Upper lobe of left lung (tissue), 6 donors: ENCODE data around the gene PDE9A. TPM values are rescaled to one million over a fixed set of nuclear protein-coding genes. Genes with fewer than 3 reads are reported as not detected.

Source experiments
- ATAC-seq, 2 donors: fragments of 200-7000 bp; cut with Tn5 transposase; one replicate each; pipeline ENCODE4 v1.9.1; 2022; ENCODE audit warnings: mild to moderate bottlenecking in 2 of 2, moderate library complexity in 2 of 2; ENCODE audit not compliant: low FRiP score in 2 of 2
- DNase-seq, 2 donors: peaks; one replicate each; pipeline ENCODE4 v3.0.0-alpha.2; 2019 to 2020
- H3K27ac ChIP-seq, 4 donors: fragments of 200-600 bp; sonication (generic); one replicate each; pipeline ENCODE4 v1.5.1; 2016 to 2019
- H3K27me3 ChIP-seq, 4 donors: fragments of 200-600 bp; sonication (generic); one replicate each; pipeline ENCODE4 v1.5.1; 2017 to 2019
- H3K36me3 ChIP-seq, 4 donors: fragments of 200-600 bp; sonication (generic); one replicate each; pipeline ENCODE4 v1.5.1; 2016 to 2019
- H3K4me1 ChIP-seq, 4 donors: fragments of 200-600 bp; sonication (generic); one replicate each; pipeline ENCODE4 v1.5.1; 2018 to 2019
- H3K4me3 ChIP-seq, 4 donors: fragments of 200-600 bp; sonication (generic); one replicate each; pipeline ENCODE4 v1.5.1; 2017 to 2019; ENCODE audit warnings: mild to moderate bottlenecking in 2 of 4, moderate library complexity in 1 of 4
- H3K9me3 ChIP-seq, 4 donors: fragments of 200-600 bp; sonication (generic); one replicate each; pipeline ENCODE4 v1.5.1; 2018 to 2019
- EP300 ChIP-seq, 4 donors: sonication (generic); formaldehyde crosslinking; IDR thresholded peaks; one replicate each; pipeline ENCODE4 v1.5.1; 2017; ENCODE audit warnings: antibody characterized with exemption in 4 of 4, control low read depth in 2 of 4
- POLR2A ChIP-seq, 4 donors: fragments of 450-650 bp; IDR thresholded peaks; one replicate each; pipeline ENCODE4 v1.5.1; 2016 to 2017; ENCODE audit warnings: antibody characterized with exemption in 4 of 4, mild to moderate bottlenecking in 2 of 4
- POLR2AphosphoS5 ChIP-seq, 2 donors: sonication (generic); formaldehyde crosslinking; IDR thresholded peaks; one replicate each; pipeline ENCODE4 v1.5.1; 2017; ENCODE audit warnings: antibody characterized with exemption in 2 of 2
- WGBS, 2 donors: methylation state at CpG; one replicate each; pipeline ENCODE4 v1.1.5; 2017 to 2018; 5-methylcytosine and 5-hydroxymethylcytosine counted together
- total RNA-seq, 6 donors: library from RNA; depleted of rRNA in 4 of 6; stranded (reverse); fragments of >200 nt in 4 of 6; gene quantifications; one replicate each; pipeline versions ENCODE4 v1.1.0 to v1.2.1, GENCODE V29; 2016 to 2021
- TF ChIP-seq, protein P1 (sequence below), 6 experiments: fragments of 450-650 bp in 4 of 6; fragments of 200-600 bp in 2 of 6; sonication (generic) in 2 of 6; IDR thresholded peaks; one replicate each; pipeline ENCODE4 v1.5.1; 2016 to 2019; ENCODE audit warnings: antibody characterized with exemption in 6 of 6
- donor health status: DM: no; HTN: no; CAD: no; lungs with moderate emphysema.
- donor health status: DM: no; HTN: yes; CAD: no; lungs with severe emphysema.

PDE9A gene
- total RNA-seq, 6 donors from 2014 or later, result 4.0 to 12.4 (median 6.6) TPM

DNA sequence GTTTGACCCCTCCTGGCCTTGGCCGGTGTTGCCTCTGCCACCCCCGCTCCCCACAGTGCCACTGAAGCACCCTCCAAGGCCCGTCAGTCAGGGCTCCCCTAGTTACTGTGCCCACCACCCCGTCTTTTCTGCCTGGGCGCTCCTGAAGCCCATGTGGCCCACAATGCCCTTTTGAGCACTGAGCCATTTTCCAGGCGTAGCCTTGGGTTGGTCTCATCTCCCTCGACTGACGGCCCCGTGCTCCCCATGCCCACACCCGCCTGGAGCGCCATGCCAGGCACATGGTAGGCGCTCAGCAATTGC is 118.0 kb downstream of the PDE9A start:
- Histone ChIP-seq H3K9me3 (no peaks in the 10 kb centered on the region), H3K27me3 (no peaks in the 10 kb centered on the region), H3K36me3 (peaks cover 0 to 25% (median 12%) of the 10 kb centered on the region in 4 donors), H3K27ac (no peak overlapping the region), H3K4me1 (no peaks in the 10 kb centered on the region), H3K4me3 (no peak overlapping the region)
- ATAC-seq (peak in 1 of 2 donors; percentile 12), DNase-seq (no peak)
- TF ChIP-seq POLR2AphosphoS5 (IDR thresholded peaks at IDR 0.05) (no peak), POLR2A (IDR thresholded peaks at IDR 0.05) (no peak), EP300 (IDR thresholded peaks at IDR 0.05) (no peak)
- TF ChIP-seq, protein P1, sequence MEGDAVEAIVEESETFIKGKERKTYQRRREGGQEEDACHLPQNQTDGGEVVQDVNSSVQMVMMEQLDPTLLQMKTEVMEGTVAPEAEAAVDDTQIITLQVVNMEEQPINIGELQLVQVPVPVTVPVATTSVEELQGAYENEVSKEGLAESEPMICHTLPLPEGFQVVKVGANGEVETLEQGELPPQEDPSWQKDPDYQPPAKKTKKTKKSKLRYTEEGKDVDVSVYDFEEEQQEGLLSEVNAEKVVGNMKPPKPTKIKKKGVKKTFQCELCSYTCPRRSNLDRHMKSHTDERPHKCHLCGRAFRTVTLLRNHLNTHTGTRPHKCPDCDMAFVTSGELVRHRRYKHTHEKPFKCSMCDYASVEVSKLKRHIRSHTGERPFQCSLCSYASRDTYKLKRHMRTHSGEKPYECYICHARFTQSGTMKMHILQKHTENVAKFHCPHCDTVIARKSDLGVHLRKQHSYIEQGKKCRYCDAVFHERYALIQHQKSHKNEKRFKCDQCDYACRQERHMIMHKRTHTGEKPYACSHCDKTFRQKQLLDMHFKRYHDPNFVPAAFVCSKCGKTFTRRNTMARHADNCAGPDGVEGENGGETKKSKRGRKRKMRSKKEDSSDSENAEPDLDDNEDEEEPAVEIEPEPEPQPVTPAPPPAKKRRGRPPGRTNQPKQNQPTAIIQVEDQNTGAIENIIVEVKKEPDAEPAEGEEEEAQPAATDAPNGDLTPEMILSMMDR (IDR thresholded peaks at IDR 0.05), result no peak
- 96 to 97% methylated on average over 11 to 12 of the region's 12 CpGs for WGBS, 2 donors

DNA sequence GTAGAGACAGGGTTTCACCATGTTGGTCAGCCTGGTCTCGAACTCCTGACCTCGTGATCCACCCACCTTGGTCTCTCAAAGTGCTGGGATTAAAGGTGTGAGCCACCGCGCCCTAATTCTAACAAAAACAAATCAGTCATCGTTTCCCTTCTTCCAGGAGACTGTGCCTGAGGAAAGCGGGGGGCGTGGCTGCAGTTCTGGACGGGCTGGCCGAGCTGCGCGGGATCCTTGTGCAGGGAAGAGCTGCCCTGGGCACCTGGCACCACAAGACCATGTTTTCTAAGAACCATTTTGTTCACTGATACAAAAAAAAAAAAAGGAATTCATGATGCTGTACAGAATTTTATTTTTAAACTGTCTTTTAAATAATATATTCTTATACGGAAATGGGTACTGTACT is 121.7 kb downstream of the PDE9A start:
- H3K27ac ChIP-seq, result no peak overlapping the region
- WGBS, 2 donors, result 92% methylated on average over 12 of the region's 12 CpGs
- no peaks in the 10 kb centered on the region for H3K9me3 ChIP-seq
- H3K4me1 ChIP-seq, result no peaks in the 10 kb centered on the region
- H3K27me3 ChIP-seq, result no peaks in the 10 kb centered on the region
- TF ChIP-seq POLR2AphosphoS5 (IDR thresholded peaks at IDR 0.05) (no peak), POLR2A (IDR thresholded peaks at IDR 0.05) (no peak), EP300 (IDR thresholded peaks at IDR 0.05) (no peak)
- TF ChIP-seq, protein P1 (IDR thresholded peaks at IDR 0.05), result no peak
- peaks cover 0 to 10% (median 4%) of the 10 kb centered on the region in 4 donors for H3K36me3 ChIP-seq
- ATAC-seq (no peak), DNase-seq (no peak)
- no peak overlapping the region for H3K4me3 ChIP-seq

DNA sequence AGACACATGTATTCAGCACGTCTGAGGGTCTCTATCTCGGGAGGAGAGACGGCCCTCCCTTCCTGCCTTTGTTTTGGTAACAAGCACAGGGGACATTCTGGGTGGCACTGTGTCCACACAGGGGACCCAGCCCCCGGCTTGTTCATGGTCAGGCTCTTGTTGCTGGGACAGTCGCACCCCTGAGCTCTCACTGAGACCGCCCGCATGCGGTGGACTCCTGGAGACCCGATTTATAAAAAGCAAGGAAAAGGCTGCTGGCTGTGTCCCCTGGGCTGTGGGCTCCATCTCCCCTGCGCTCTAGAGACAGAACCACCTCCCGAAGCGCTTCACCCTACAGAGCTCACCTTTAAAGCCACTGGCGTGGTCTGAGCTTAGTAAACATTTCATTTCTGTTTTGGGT is 122.5 kb downstream of the PDE9A start:
- 79 to 91% methylated on average over 8 to 13 of the region's 13 CpGs for WGBS, 2 donors
- ATAC-seq, result no peak

DNA sequence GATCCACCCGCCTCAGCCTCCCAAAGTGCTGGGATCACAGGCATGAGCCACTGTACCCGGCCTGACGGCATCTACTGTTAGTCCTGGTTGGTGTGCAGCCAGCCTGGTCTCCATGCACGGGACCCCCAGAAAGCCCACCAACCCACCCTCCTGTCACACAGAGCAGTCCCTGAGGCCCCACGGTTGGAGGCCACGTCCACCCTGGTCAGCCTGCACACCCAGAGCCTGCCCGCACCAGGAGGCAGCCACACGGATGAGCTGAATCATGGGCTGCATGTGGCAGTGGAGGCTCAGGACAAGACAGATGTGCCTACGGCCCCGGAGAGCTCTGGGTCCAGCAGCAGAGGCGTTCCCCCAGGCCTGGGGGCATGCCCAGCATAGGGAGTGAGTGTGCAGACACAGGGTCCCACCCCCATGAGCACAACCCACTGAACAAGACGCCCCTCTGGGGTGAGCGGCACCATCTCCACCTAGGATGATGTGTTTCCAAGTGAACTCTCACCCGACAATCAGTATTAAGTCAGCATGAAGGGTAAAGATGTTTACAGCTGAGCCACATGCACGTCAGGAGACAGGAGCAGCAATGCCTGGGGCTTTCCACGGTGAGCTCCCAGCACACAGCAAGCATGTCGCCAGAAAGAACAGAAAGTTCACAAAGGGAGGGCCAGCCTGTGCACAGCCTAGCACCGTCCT is 123.8 kb downstream of the PDE9A start:
- DNase-seq (no peak), ATAC-seq (peak in 1 of 2 donors; percentile 25)
- H3K4me3 ChIP-seq, result no peak overlapping the region
- H3K9me3 ChIP-seq, result no peaks in the 10 kb centered on the region
- 88 to 92% methylated on average over 10 to 18 of the region's 18 CpGs for WGBS, 2 donors
- H3K27me3 ChIP-seq, result no peaks in the 10 kb centered on the region
- H3K36me3 ChIP-seq, result no peaks in the 10 kb centered on the region
- TF ChIP-seq POLR2A (IDR thresholded peaks at IDR 0.05) (no peak), POLR2AphosphoS5 (IDR thresholded peaks at IDR 0.05) (no peak), EP300 (IDR thresholded peaks at IDR 0.05) (no peak)
- TF ChIP-seq, protein P1 (IDR thresholded peaks at IDR 0.05), result no peak
- peaks cover 7 to 17% (median 10%) of the 10 kb centered on the region in 4 donors for H3K4me1 ChIP-seq
- H3K27ac ChIP-seq, result no peak overlapping the region

More for the DNA sequence above, 122.5 kb downstream of the PDE9A start:
- DNase-seq, result no peak
- Histone ChIP-seq H3K9me3 (no peaks in the 10 kb centered on the region), H3K36me3 (peaks cover 0 to 2% (median under 1%) of the 10 kb centered on the region in 4 donors), H3K4me3 (no peak overlapping the region), H3K27me3 (no peaks in the 10 kb centered on the region), H3K27ac (no peak overlapping the region), H3K4me1 (peaks cover 2 to 4% (median 2%) of the 10 kb centered on the region in 4 donors)
- TF ChIP-seq EP300 (IDR thresholded peaks at IDR 0.05) (no peak), POLR2AphosphoS5 (IDR thresholded peaks at IDR 0.05) (no peak), POLR2A (IDR thresholded peaks at IDR 0.05) (no peak)
- TF ChIP-seq, protein P1 (IDR thresholded peaks at IDR 0.05), result no peak
